Activated CD8-positive, alpha-beta T cell treated with anti-CD3 and anti-CD28 coated beads for 36 hours (primary cell): ENCODE measurements around the gene NLRP11. TPM values are rescaled to one million over a fixed set of nuclear protein-coding genes. Genes with fewer than 3 reads are reported as not detected.

Source experiments
- ATAC-seq: fragments of 200-7000 bp; cut with Tn5 transposase; one replicate; pipeline ENCODE4 v1.10.0; 2021; ENCODE audit warnings: mild to moderate bottlenecking, moderate library complexity
- CTCF ChIA-PET: fragments of 350-600 bp; sonication (Branson Sonifier 250); formaldehyde crosslinking; loops from one replicate; lab custom pipeline; 2021; ENCODE audit warnings: antibody characterized with exemption; lab: Charles Lee
- POLR2A ChIA-PET: fragments of 350-600 bp; sonication (Branson Sonifier 250); formaldehyde crosslinking; loops from one replicate; lab custom pipeline; 2021; ENCODE audit warnings: antibody characterized with exemption; lab: Charles Lee
- DNase-seq: peaks from one replicate; pipeline ENCODE4 v3.0.0-alpha.2; 2020
- H3K27ac Mint-ChIP-seq: one replicate; pipeline ENCODE4 v1.8.0; 2021; ENCODE audit warnings: mild to moderate bottlenecking, mixed read lengths
- H3K27me3 Mint-ChIP-seq: one replicate; pipeline ENCODE4 v1.8.0; 2021; ENCODE audit warnings: mixed read lengths
- H3K36me3 Mint-ChIP-seq: one replicate; pipeline ENCODE4 v1.8.0; 2021; ENCODE audit warnings: low read depth, mixed read lengths
- H3K4me1 Mint-ChIP-seq: one replicate; pipeline ENCODE4 v1.8.0; 2021; ENCODE audit warnings: low read depth, mixed read lengths
- H3K4me3 Mint-ChIP-seq: one replicate; pipeline ENCODE4 v1.8.0; 2021; ENCODE audit warnings: mild to moderate bottlenecking, moderate library complexity, mixed read lengths
- H3K9me3 Mint-ChIP-seq: one replicate; pipeline ENCODE4 v1.8.0; 2021; ENCODE audit warnings: mixed read lengths
- intact Hi-C: fragments of 100-400 bp; cut with micrococcal nuclease; formaldehyde crosslinking; loops from one replicate; pipeline ENCODE4 v1.10.0; 2022
- total RNA-seq, 2 experiments: library from RNA; stranded (reverse); gene quantifications; one replicate each; pipeline ENCODE4 v1.2.3, GENCODE V29; 2021
- TF ChIP-seq, protein P1 (sequence below): fragments of 200-600 bp; IDR thresholded peaks from one replicate; pipeline ENCODE4 v1.8.0; 2022; ENCODE audit warnings: antibody characterized with exemption, mild to moderate bottlenecking

The NLRP11 gene
- total RNA-seq = under 1 TPM in 1 of 2 experiments, not detected in 1; 0.14 TPM

DNA sequence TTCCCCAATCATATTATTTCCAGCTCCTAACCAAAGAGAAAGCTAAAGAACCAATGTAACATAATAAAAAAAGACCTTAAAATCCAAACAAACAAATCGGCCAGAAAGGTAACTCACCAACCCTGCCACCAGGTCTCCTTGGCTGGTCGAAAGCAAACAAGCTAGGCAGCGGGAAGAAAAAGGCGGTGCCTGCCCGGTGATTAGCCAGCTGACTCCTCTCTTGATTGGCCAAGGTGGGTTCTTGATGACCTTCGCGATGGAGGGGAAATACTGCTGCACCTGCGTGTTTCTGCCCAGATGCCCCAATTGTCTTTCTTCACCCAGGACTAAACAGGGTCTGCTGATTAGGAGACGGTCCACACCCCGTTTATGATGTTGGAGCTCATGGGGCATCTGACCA is at the start of gene NLRP11:
Gene NLRP11, minus strand, starts transcription at position 154 of the 400 bp plus-strand sequence. CDS start 13,825 bp downstream, outside the sequence.
- Mint-ChIP-seq H3K36me3 (no peaks in the 10 kb centered on the region), H3K9me3 (no peaks in the 10 kb centered on the region), H3K4me1 (no peaks in the 10 kb centered on the region), H3K27me3 (no peaks in the 10 kb centered on the region), H3K4me3 (no peak within 1 kb of the TSS), H3K27ac (no peak within 1 kb of the TSS)
- ChIA-PET CTCF (no interaction called here), POLR2A (interaction anchor here (0.6 kb wide), 1 partner anchor 640 kb away, joined by 6 read pairs; no protein-coding TSS in a partner anchor)
- TF ChIP-seq, protein P1, sequence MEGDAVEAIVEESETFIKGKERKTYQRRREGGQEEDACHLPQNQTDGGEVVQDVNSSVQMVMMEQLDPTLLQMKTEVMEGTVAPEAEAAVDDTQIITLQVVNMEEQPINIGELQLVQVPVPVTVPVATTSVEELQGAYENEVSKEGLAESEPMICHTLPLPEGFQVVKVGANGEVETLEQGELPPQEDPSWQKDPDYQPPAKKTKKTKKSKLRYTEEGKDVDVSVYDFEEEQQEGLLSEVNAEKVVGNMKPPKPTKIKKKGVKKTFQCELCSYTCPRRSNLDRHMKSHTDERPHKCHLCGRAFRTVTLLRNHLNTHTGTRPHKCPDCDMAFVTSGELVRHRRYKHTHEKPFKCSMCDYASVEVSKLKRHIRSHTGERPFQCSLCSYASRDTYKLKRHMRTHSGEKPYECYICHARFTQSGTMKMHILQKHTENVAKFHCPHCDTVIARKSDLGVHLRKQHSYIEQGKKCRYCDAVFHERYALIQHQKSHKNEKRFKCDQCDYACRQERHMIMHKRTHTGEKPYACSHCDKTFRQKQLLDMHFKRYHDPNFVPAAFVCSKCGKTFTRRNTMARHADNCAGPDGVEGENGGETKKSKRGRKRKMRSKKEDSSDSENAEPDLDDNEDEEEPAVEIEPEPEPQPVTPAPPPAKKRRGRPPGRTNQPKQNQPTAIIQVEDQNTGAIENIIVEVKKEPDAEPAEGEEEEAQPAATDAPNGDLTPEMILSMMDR = no peak
- ATAC-seq = no peak
- intact Hi-C loops = no loop called here
- DNase-seq = no peak

DNA sequence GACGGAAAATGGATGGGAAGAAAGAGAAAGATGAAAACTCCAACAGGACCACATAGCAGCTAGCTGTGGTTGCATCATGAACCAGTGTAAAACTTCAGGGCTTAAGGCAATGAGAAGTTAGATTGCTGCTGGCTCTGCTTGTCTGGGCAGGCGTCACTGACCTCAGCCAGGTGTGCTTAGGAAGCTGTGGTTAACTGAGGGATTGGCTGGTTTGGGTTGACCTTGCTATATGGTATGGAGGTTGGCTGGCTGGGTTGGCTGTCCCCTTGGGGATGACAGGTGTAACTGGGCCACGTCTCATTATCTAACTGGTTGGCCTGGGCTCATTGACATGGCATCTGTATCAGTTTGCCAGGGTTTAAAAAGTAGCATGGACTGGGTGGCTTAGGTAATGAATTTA is 45.4 kb upstream of the NLRP11 start:
- CTCF ChIA-PET = no interaction called here
- intact Hi-C loops = no loop called here
- H3K4me3 Mint-ChIP-seq = no peak overlapping the region

DNA sequence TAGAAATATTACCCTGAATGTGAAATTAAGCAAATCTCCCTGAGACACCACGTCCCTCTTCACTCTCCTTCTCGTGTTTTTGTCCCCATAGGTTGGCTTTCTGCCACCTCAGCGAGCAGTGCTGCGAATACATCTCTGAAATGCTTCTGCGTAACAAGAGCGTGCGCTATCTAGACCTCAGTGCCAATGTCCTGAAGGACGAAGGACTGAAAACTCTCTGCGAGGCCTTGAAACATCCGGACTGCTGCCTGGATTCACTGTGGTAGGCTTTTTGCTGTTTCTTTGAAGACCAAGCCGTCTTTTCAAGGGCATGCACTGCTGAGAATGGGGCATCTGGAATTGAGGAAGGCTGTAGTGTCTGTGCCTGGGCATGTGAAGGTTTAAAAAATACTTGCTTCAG is 38.9 kb upstream of the NLRP11 start:
- H3K4me1 Mint-ChIP-seq = no peaks in the 10 kb centered on the region
- ATAC-seq = no peak
- intact Hi-C loops = no loop called here
- ChIA-PET CTCF (no interaction called here), POLR2A (no interaction called here)
- no peaks in the 10 kb centered on the region for H3K9me3 Mint-ChIP-seq
- no peak for DNase-seq
- H3K4me3 Mint-ChIP-seq = no peak overlapping the region
- TF ChIP-seq, protein P1 = no peak
- H3K27ac Mint-ChIP-seq = no peak overlapping the region
- peaks cover 7% of the 10 kb centered on the region for H3K27me3 Mint-ChIP-seq
- no peaks in the 10 kb centered on the region for H3K36me3 Mint-ChIP-seq

More for the DNA sequence above, 45.4 kb upstream of the NLRP11 start:
- H3K36me3 Mint-ChIP-seq = no peaks in the 10 kb centered on the region
- ATAC-seq (no peak), DNase-seq (no peak)
- no peaks in the 10 kb centered on the region for H3K4me1 Mint-ChIP-seq
- POLR2A ChIA-PET = no interaction called here
- H3K27ac Mint-ChIP-seq = no peak overlapping the region
- H3K9me3 Mint-ChIP-seq = peaks cover 10% of the 10 kb centered on the region
- no peaks in the 10 kb centered on the region for H3K27me3 Mint-ChIP-seq
- TF ChIP-seq, protein P1 = no peak

DNA sequence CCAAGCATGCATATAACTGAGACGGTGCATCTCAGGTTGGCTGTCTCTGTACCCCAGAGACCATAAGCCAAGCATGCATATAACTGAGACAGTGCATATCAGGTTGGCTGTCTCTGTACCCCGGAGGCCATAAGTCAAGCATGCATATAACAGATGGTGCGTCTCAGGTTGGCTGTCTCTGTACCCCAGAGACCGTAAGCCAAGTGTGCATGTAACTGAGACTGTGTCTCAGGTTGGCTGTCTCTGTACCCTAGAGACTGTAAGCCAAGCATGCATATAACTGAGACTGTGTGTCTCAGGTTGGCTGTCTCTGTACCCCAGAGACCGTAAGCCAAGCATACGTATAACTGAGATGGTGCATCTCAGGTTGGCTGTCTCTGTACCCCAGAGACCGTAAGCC is 35.3 kb upstream of the NLRP11 start:
- no peaks in the 10 kb centered on the region for H3K4me1 Mint-ChIP-seq
- ChIA-PET CTCF (no interaction called here), POLR2A (no interaction called here)
- H3K9me3 Mint-ChIP-seq = peaks cover 9% of the 10 kb centered on the region
- ATAC-seq = no peak
- no peak overlapping the region for H3K27ac Mint-ChIP-seq
- H3K36me3 Mint-ChIP-seq = no peaks in the 10 kb centered on the region
- DNase-seq = no peak
- TF ChIP-seq, protein P1 = no peak
- intact Hi-C loops = no loop called here
- peaks cover 10% of the 10 kb centered on the region for H3K27me3 Mint-ChIP-seq
- H3K4me3 Mint-ChIP-seq = no peak overlapping the region

DNA sequence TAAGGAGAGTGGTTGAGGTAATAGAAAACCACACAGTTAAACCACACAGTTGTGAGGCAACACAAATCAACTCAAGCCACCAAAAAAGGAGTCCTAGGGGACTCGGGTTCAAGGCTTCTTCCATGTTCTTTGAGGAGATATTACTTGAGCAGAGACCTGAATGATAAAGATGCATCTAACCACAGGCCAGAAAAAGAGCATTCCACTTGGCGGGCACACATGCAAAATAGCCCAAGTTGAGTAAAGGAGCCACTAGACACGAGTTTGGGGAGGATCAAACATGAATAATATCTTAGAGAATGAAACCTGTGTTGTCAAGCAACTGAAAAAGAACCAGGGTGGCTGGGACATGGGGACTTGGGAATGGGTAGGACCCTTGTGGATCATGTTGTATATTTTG is 34.7 kb upstream of the NLRP11 start:
- no peak for DNase-seq
- Mint-ChIP-seq H3K27ac (no peak overlapping the region), H3K36me3 (no peaks in the 10 kb centered on the region), H3K27me3 (peaks cover 10% of the 10 kb centered on the region), H3K4me1 (no peaks in the 10 kb centered on the region), H3K9me3 (peaks cover 9% of the 10 kb centered on the region), H3K4me3 (no peak overlapping the region)
- TF ChIP-seq, protein P1 = no peak
- no peak for ATAC-seq
- CTCF ChIA-PET = no interaction called here
- POLR2A ChIA-PET = no interaction called here
- intact Hi-C loops = no loop called here
